ENCODE measurements around the gene GPR15LG. TPM values are rescaled to one million over a fixed set of nuclear protein-coding genes. Genes with fewer than 3 reads are reported as not detected.
A peak's percentile ranks its signal among the peaks of the same experiment; 100 is the strongest.
"Not testable (repeated sequence)": the region's sequence is repeated elsewhere in the genome, so short reads cannot be mapped to it uniquely, and the experiment has no call there.

Gene GPR15LG
- not detected for polyA plus RNA-seq (2013, experiment 1 of 2; ENCODE audit: insufficient read length)
- not detected for polyA plus RNA-seq (2013, experiment 2 of 2; ENCODE audit: insufficient read length)

- no peak for DNase-seq
These were observed at the start of gene GPR15LG for GRCh38 chr10:84173501-84173929. Gene GPR15LG, plus strand, starts transcription at chr10:84173801. Its CDS starts 51 bp downstream, at chr10:84173852.

GRCh38 chr10:84125910-84126784 is 47.5 kb upstream of the GPR15LG start:
- DNase-seq, result not testable (repeated sequence)

- DNase-seq, result no peak
These were observed 46.8 kb upstream of the GPR15LG start for GRCh38 chr10:84126785-84127167.

GRCh38 chr10:84135836-84136235 is 37.8 kb upstream of the GPR15LG start:
- no peak for DNase-seq

GRCh38 chr10:84137811-84138210 is 35.8 kb upstream of the GPR15LG start:
- no peak for DNase-seq

- no peak for DNase-seq
These were observed 35.0 kb upstream of the GPR15LG start for GRCh38 chr10:84138478-84139125.

- peak; percentile 99 for DNase-seq
These were observed 34.2 kb upstream of the GPR15LG start, which contains the start of gene GHITM for GRCh38 chr10:84139126-84140035. Gene GHITM, plus strand, starts transcription at chr10:84139509. Its CDS starts 1,992 bp downstream, at chr10:84141501.

- DNase-seq, result peak; percentile 32
These were observed 33.6 kb upstream of the GPR15LG start for GRCh38 chr10:84140036-84140379.

- no peak for DNase-seq
These were observed 26.3 kb upstream of the GPR15LG start for GRCh38 chr10:84147347-84147746.

GRCh38 chr10:84148006-84148597 is 25.5 kb upstream of the GPR15LG start:
- DNase-seq, result peak; percentile 20

GRCh38 chr10:84149854-84150253 is 23.7 kb upstream of the GPR15LG start:
- no peak for DNase-seq

GRCh38 chr10:84152769-84153168 is 20.8 kb upstream of the GPR15LG start:
- DNase-seq, result no peak

GRCh38 chr10:84155521-84155920 is 18.1 kb upstream of the GPR15LG start:
- DNase-seq, result no peak

- no peak for DNase-seq
These were observed 17.6 kb upstream of the GPR15LG start for GRCh38 chr10:84156009-84156408.

GRCh38 chr10:84156768-84157167 is 16.8 kb upstream of the GPR15LG start:
- no peak for DNase-seq

GRCh38 chr10:84158061-84158460 is 15.5 kb upstream of the GPR15LG start:
- DNase-seq, result no peak

GRCh38 chr10:84158550-84158949 is 15.1 kb upstream of the GPR15LG start:
- no peak for DNase-seq

- DNase-seq, result no peak
These were observed 14.4 kb upstream of the GPR15LG start for GRCh38 chr10:84159076-84159685.

GRCh38 chr10:84160663-84161362 is 12.8 kb upstream of the GPR15LG start:
- DNase-seq, result no peak

GRCh38 chr10:84163996-84164395 is 9.6 kb upstream of the GPR15LG start:
- no peak for DNase-seq

GRCh38 chr10:84164442-84164841 is 9.2 kb upstream of the GPR15LG start:
- DNase-seq, result no peak

Data from fibroblast of skin of abdomen (primary cell).